Stimulated activated CD8-positive, alpha-beta memory T cell treated with anti-CD3 and anti-CD28 coated beads, Interleukin-12 subunit alpha, Interleukin-12 subunit beta, amount 100 ng/mL, for 4 hours (primary cell): Measurements from ENCODE around the gene TEX9.

Source experiments
- DNase-seq: peaks from one replicate; pipeline ENCODE4 v3.0.0-alpha.2; 2020; ENCODE audit warnings: low read depth

TEX9 gene

DNA sequence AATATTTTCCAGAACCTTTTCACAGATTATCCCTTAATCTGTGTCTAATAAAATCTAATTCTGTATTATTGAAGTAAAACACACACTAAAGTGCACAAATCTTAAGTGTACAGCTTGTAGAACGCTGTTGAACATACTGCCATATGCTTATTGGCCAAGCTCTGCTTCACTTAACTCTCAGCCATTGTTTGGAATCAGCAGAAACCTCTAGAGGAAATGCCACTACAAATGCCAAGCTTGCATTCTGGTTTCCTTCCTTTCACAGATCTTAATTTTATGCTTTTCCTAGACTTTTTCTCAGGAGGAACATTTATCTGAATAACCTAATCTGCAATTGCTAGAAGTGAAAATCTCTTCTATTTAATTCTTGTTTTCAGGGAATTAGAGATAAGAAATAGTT is 89.6 kb downstream of the TEX9 start:
- DNase-seq: no peak

DNA sequence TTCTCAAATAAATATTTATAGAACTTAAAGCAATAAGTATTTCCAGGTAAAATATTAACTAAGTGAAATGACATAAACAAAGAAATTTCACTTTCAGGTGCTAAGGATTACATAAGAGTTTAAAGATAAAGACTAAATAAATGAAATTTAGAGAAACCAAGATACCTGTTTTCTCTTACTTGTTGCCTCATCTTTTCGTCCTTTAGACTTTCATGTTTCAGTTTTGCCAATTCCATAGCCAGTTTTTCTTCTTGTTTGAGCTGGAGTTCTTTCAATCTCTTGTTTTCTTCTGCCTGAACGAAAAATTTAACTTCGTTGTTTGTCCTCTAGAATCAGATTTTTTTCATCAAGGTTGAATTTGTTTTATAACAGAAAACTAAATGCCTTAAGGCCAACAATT is 91.0 kb downstream of the TEX9 start:
- DNase-seq: no peak

DNA sequence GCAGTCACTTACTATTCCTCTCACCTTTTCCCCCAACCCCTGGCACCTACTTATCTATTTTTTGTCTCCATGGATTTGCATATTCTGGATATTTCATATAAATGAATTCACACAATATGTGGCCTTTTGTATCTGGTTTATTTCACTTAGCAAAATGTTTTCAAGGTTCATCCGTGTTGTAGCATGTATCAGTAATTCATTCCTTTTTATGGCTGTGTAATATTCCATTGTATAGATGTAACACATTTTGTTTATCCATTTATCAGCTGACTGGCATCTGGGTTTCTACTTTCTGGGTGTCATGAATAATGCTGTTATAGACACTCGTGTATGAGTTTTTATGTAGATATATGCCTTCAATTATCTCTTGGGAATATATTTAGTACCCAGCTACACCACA is 93.9 kb downstream of the TEX9 start:
- DNase-seq: no peak

DNA sequence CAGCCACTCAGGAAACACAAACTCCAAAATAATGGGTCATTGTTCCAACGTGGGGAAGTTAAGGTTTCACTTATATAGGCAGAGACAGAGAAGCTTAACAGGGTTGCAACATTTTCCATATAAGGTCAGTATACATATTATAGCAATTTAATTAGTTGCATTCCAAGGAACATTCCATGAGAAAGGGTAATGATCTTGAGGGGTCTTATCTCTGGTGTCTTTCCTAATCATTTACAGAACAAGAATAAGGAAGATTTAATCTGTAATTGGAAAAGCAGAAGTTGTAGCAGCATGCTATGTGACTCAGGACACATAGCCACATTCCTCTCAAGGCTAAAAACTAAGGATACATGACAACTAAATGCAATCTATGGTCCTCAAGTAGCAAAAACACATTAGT is 94.8 kb downstream of the TEX9 start:
- DNase-seq: no peak

DNA sequence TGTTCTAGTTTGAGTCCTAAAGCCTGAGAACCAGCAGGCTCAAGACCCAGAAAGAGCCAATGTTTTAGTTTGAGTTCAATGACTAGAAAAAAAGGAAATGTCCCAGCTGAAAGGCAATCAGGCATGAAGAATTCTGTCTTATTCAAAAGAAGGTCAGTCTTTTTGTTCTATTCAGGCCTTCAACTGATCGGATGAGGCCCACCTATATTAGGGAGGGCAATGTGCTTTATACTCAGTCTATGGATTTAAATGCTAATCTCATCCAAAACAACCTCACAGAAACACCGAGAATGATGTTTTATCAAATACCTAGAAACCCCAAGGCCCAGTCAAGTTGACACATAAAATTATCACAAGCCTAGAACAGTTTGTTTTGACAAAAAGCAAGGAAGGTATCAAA is 95.7 kb downstream of the TEX9 start:
- no peak for DNase-seq

DNA sequence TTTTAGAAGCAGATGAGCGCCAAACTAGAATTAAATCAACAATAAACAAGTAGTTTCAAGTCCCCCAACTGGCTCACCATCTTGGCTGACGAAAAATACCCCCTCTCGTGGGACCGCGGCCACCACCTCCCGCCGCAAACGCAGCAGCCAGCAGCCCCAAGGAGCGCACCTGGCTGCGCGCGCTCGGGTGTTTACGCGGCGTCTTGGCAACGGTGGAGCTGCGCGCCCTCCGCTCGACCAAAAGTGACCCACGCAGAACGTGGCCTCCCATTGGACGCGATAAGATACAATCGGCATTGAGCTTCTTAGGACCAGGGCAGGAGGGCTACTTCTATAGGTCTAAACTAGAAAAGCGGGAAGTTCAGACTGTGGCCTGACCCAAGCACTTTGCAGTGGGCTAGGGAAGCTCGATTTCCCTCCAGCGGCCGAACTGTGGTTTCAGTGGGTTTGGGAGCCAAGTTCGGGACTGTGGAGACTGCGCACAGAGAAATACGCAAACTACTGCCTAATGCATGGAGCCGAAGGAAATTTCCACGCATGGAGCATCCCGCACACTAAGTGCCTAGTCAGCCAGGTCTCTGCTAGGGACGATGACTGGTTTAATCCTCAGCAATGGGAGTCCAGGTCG is 99.8 kb downstream of the TEX9 start, which contains the start of gene MNS1:
Gene MNS1, minus strand, starts transcription at position 245 of the 628 bp plus-strand sequence. Its CDS starts 165 bp downstream, at position 80.
- peak; percentile 24 for DNase-seq

DNA sequence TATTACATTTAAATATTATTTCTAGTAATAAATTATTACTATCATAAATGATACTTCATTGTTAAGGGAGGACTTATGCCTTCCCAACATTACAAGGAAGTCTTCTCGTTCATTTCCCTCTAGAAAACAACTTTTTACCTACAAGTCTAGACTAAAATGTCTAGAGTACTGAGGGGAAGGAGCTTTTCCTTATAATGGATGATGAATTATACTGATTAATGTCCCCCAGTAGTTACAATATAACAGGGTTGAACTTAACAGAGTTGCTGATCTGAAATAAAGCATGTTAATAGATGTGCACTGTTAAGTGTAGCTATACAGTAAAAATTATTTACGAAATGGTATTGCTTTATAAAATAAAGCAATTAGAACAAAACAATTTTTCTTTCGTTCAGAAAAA is 102.4 kb downstream of the TEX9 start:
- no peak for DNase-seq

DNA sequence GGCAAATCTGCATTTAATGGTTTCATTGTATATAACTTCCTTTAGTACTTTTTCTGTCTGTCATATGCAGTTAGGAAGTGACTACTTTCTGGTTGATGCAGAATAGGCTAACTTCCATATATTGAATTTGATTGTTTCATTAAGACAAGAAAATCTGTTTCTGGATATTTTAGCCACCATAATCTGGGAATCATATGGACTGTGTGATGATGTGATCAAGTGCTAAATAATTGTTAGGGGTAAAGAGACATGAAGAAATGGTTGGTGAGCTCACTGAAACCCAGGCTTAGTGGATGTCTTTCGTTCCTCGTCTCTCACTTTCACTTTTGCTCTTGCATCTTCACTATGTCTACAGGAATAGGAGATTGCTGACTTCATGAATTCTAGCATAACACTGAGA is 103.2 kb downstream of the TEX9 start:
- DNase-seq: no peak

DNA sequence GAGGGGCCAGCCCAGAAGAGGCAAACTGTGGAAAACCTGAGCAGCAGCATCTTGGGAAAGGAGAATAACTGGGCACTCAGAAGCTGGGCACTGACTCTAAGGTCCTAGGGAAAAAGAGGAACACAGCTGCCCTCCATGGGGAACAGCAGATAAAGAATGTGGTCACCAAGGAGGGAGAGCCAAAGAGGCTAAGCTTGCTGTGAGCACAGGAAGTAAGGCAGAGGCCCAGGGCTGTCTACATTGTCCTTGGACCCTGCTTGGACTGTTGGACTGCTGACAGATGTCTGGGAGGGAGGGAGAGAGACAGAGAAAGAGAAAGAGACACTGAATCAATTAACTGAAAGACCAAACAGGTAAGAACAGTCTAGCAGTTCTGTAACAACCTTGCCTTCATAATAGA is 104.3 kb downstream of the TEX9 start:
- no peak for DNase-seq

DNA sequence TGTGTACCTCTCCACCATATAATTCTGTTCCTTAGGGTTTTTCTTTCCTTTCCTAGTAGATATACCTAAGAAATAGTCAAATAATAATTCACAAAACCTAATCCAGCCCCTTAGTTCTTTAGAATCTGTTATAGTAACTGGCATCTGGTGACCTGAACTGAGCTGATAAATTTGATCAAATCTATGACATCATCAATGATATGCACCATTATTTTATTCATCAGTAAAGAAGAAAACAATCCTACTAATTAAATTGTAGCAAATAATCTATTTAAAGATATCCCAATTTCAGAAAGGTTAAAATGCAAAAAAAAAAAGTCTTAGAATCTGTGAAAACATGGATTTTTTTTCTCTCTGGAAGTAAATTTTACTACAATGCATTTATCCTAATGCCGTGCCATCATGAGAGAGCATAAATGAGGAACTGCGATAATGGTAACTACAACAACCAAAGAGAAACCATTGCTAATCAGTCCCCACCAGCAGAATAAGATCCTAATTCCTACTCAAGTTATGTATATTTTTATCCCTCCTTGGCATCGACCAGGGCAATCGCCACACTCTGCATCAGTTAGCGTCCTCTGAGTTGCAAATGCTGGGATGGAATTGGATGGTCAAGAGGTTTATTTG is 106.3 kb downstream of the TEX9 start:
- DNase-seq: no peak

DNA sequence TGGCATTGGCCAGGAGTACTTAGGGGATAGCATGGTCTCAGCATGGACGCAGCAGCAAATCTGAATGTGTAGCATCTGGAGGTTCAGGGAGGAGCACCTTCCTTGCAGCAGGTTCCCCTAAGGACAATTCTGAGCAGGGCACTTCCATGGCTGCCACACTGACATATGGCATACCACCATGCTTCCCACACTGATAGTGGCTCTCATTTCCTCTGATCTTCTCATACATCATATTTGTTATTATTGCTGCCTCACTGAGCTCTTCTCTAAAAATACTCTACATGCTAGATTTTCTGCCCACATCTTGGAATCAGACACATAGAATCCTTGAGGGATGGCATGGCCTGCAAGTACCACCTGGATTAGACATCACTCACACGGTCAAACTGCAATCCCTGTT is 107.1 kb downstream of the TEX9 start:
- no peak for DNase-seq

DNA sequence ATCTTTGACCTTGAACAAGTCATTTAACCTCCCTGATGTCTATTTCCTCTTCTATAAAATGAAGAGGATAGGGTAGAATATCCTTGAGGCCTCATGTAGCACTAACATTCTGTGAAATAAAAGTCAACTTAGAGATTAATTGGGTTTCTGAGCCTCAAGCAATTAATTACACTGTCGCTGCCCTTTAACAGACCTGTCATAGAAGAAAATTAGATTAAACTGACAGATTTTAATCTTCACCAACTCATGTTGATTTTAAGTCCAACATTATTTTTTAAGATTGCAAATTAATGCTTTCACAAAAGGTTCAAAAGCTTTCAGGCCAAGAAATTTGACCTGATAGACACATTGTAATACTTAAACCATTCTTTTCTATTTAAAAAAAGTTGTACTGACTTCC is 107.8 kb downstream of the TEX9 start:
- no peak for DNase-seq

DNA sequence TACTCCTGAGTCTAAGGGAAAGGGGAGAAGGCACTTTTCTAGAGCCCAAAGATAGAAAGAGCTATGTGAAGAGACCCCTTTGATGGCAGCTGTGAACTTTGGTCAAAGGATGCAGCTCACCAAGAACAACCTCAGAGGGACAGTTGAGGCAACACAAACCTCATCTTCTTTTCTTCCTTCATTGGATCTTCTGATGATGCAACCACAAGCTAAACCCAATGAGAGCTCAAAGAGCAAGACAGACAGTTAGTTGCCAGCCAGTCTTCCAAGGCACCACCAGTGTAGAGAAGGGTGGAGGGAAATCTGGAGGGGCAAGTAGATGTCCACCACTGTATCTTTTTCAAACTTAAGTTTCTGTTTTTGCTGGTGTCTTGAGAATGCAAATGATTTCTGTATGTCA is 110.1 kb downstream of the TEX9 start:
- DNase-seq: no peak
